Measurements from ENCODE around the gene VIPR1.

Gene VIPR1

GRCh38 chr3:42505128-42505848 lies 2.8 kb downstream of the VIPR1 start:
- DNase-seq (ENCODE audit: low read depth), result no peak
- no peak overlapping the region for H3K4me3 ChIP-seq (ENCODE audit: low read depth, low read length)
- TF ChIP-seq MAX (IDR thresholded peaks at IDR 0.05; ENCODE audit: low read depth, low read length), result no peak
- TF ChIP-seq MYC (IDR thresholded peaks at IDR 0.05; ENCODE audit: low read depth, low read length), result no peak
- TF ChIP-seq POLR2A (IDR thresholded peaks at IDR 0.05; ENCODE audit: extremely low read depth, insufficient read length), result no peak
- no peak for TF ChIP-seq CTCF (IDR thresholded peaks at IDR 0.05; ENCODE audit: low read depth, low read length)

- TF ChIP-seq MYC (IDR thresholded peaks at IDR 0.05; ENCODE audit: low read depth, low read length), result no peak
- DNase-seq (ENCODE audit: low read depth), result no peak
- H3K4me3 ChIP-seq (ENCODE audit: low read depth, low read length), result no peak overlapping the region
Measured at GRCh38 chr3:42505849-42506410, 3.5 kb downstream of the VIPR1 start.

- no peak for TF ChIP-seq POLR2A (IDR thresholded peaks at IDR 0.05; ENCODE audit: extremely low read depth, insufficient read length)
- TF ChIP-seq MYC (IDR thresholded peaks at IDR 0.05; ENCODE audit: low read depth, low read length), result no peak
- no peak for TF ChIP-seq MAX (IDR thresholded peaks at IDR 0.05; ENCODE audit: low read depth, low read length)
- H3K4me3 ChIP-seq (ENCODE audit: low read depth, low read length), result no peak overlapping the region
- DNase-seq (ENCODE audit: low read depth), result peak; percentile 45
Measured at GRCh38 chr3:42507252-42507651, 4.8 kb downstream of the VIPR1 start.

- DNase-seq (ENCODE audit: low read depth), result no peak
- no peak overlapping the region for H3K4me3 ChIP-seq (ENCODE audit: low read depth, low read length)
- TF ChIP-seq POLR2A (IDR thresholded peaks at IDR 0.05; ENCODE audit: extremely low read depth, insufficient read length) (no peak), MAX (IDR thresholded peaks at IDR 0.05; ENCODE audit: low read depth, low read length) (no peak), MYC (IDR thresholded peaks at IDR 0.05; ENCODE audit: low read depth, low read length) (no peak), CTCF (IDR thresholded peaks at IDR 0.05; ENCODE audit: low read depth, low read length) (no peak)
Measured at GRCh38 chr3:42507761-42508335, 5.4 kb downstream of the VIPR1 start.

- no peak for DNase-seq (ENCODE audit: low read depth)
- TF ChIP-seq MAX (IDR thresholded peaks at IDR 0.05; ENCODE audit: low read depth, low read length) (no peak), POLR2A (IDR thresholded peaks at IDR 0.05; ENCODE audit: extremely low read depth, insufficient read length) (no peak), MYC (IDR thresholded peaks at IDR 0.05; ENCODE audit: low read depth, low read length) (no peak), CTCF (IDR thresholded peaks at IDR 0.05; ENCODE audit: low read depth, low read length) (no peak)
Measured at GRCh38 chr3:42508562-42508961, 6.1 kb downstream of the VIPR1 start.

GRCh38 chr3:42509111-42509510 lies 6.7 kb downstream of the VIPR1 start:
- H3K4me3 ChIP-seq (ENCODE audit: low read depth, low read length), result no peak overlapping the region
- no peak for DNase-seq (ENCODE audit: low read depth)
- TF ChIP-seq MAX (IDR thresholded peaks at IDR 0.05; ENCODE audit: low read depth, low read length) (no peak), CTCF (IDR thresholded peaks at IDR 0.05; ENCODE audit: low read depth, low read length) (no peak), MYC (IDR thresholded peaks at IDR 0.05; ENCODE audit: low read depth, low read length) (no peak), POLR2A (IDR thresholded peaks at IDR 0.05; ENCODE audit: extremely low read depth, insufficient read length) (no peak)

More at GRCh38 chr3:42508562-42508961, 6.1 kb downstream of the VIPR1 start:
- no peak overlapping the region for H3K4me3 ChIP-seq (ENCODE audit: low read depth, low read length)

Measured in NB4 (cell line).